Glutamatergic neuron (in vitro differentiated cells): Measurements from ENCODE around the gene MBNL1. TPM values are rescaled to one million over a fixed set of nuclear protein-coding genes. Genes with fewer than 3 reads are reported as not detected.

ENCODE experiments used
- DNase-seq: peaks from one replicate; pipeline ENCODE4 v3.0.0; 2022
- H3K27ac Mint-ChIP-seq: one replicate; pipeline ENCODE4 v1.8.0; 2020; ENCODE audit warnings: mild to moderate bottlenecking, mixed read lengths, inconsistent platforms; ENCODE audit not compliant: unreplicated experiment
- H3K27me3 Mint-ChIP-seq: one replicate; pipeline ENCODE4 v1.8.0; 2020; ENCODE audit warnings: mild to moderate bottlenecking, moderate library complexity, mixed read lengths, inconsistent platforms; ENCODE audit not compliant: unreplicated experiment
- H3K36me3 Mint-ChIP-seq: one replicate; pipeline ENCODE4 v1.8.0; 2020; ENCODE audit warnings: mild to moderate bottlenecking, mixed read lengths, inconsistent platforms; ENCODE audit not compliant: unreplicated experiment
- H3K4me1 Mint-ChIP-seq: one replicate; pipeline ENCODE4 v1.8.0; 2020; ENCODE audit warnings: mild to moderate bottlenecking, low read depth, mixed read lengths, inconsistent platforms; ENCODE audit not compliant: unreplicated experiment
- H3K4me3 Mint-ChIP-seq: one replicate; pipeline ENCODE4 v1.8.0; 2020; ENCODE audit warnings: mild to moderate bottlenecking, mixed read lengths, inconsistent platforms; ENCODE audit not compliant: unreplicated experiment
- H3K9me3 Mint-ChIP-seq: one replicate; pipeline ENCODE4 v1.8.0; 2020; ENCODE audit warnings: mild to moderate bottlenecking, moderate library complexity, mixed read lengths, inconsistent platforms; ENCODE audit not compliant: unreplicated experiment
- CTCF ChIP-seq: fragments of 200-600 bp; sonication (generic); IDR thresholded peaks from one replicate; pipeline ENCODE4 v1.5.0; 2021; ENCODE audit not compliant: partially characterized antibody, unreplicated experiment
- total RNA-seq: library from RNA; stranded (reverse); fragmentation: NEBNext Ultra II Directional; extraction: Animal tissue kit (Norgen Biotek cat#: 25700); gene quantifications from one replicate; pipeline ENCODE4 v1.2.1, GENCODE V29; 2021; ENCODE audit not compliant: unreplicated experiment

The MBNL1 gene
- total RNA-seq, 1 donor from 2014 or later, result 36.6 TPM

GRCh38 chr3:152384412-152384811 lies 115.7 kb downstream of the MBNL1 start:
- Mint-ChIP-seq H3K4me1 (peaks cover 2% of the 10 kb centered on the region), H3K36me3 (no peaks in the 10 kb centered on the region), H3K27ac (no peak overlapping the region), H3K4me3 (no peak overlapping the region), H3K9me3 (no peaks in the 10 kb centered on the region), H3K27me3 (no peaks in the 10 kb centered on the region)
- no peak for TF ChIP-seq CTCF
- no peak for DNase-seq

- TF ChIP-seq CTCF, result no peak
- DNase-seq, result no peak
- H3K9me3 Mint-ChIP-seq, result no peaks in the 10 kb centered on the region
- H3K27me3 Mint-ChIP-seq, result no peaks in the 10 kb centered on the region
- H3K36me3 Mint-ChIP-seq, result no peaks in the 10 kb centered on the region
- H3K27ac Mint-ChIP-seq, result no peak overlapping the region
- peaks cover 2% of the 10 kb centered on the region for H3K4me1 Mint-ChIP-seq
- no peak overlapping the region for H3K4me3 Mint-ChIP-seq
These were observed 117.0 kb downstream of the MBNL1 start for GRCh38 chr3:152385761-152386160.

GRCh38 chr3:152386208-152386607 lies 117.5 kb downstream of the MBNL1 start:
- Mint-ChIP-seq H3K4me1 (peaks cover 2% of the 10 kb centered on the region), H3K36me3 (no peaks in the 10 kb centered on the region), H3K27me3 (no peaks in the 10 kb centered on the region), H3K9me3 (no peaks in the 10 kb centered on the region), H3K4me3 (no peak overlapping the region), H3K27ac (no peak overlapping the region)
- no peak for TF ChIP-seq CTCF
- DNase-seq, result no peak

- Mint-ChIP-seq H3K27me3 (no peaks in the 10 kb centered on the region), H3K9me3 (no peaks in the 10 kb centered on the region), H3K4me3 (no peak overlapping the region), H3K27ac (no peak overlapping the region), H3K4me1 (peaks cover 13% of the 10 kb centered on the region), H3K36me3 (no peaks in the 10 kb centered on the region)
- TF ChIP-seq CTCF, result no peak
- DNase-seq, result no peak
These were observed 119.9 kb downstream of the MBNL1 start for GRCh38 chr3:152388631-152389030.

GRCh38 chr3:152389316-152389934 lies 120.7 kb downstream of the MBNL1 start:
- Mint-ChIP-seq H3K27me3 (no peaks in the 10 kb centered on the region), H3K4me3 (no peak overlapping the region), H3K9me3 (no peaks in the 10 kb centered on the region), H3K4me1 (peaks cover 13% of the 10 kb centered on the region), H3K27ac (no peak overlapping the region), H3K36me3 (no peaks in the 10 kb centered on the region)
- DNase-seq, result no peak
- TF ChIP-seq CTCF, result no peak
